ENCODE results near the gene FAIM2. TPM values are rescaled to one million over a fixed set of nuclear protein-coding genes. Genes with fewer than 3 reads are reported as not detected.

FAIM2 gene
- total and polyA plus RNA-seq, 2 experiments from 2014 or later, result 5.0 to 14.0 TPM

DNA sequence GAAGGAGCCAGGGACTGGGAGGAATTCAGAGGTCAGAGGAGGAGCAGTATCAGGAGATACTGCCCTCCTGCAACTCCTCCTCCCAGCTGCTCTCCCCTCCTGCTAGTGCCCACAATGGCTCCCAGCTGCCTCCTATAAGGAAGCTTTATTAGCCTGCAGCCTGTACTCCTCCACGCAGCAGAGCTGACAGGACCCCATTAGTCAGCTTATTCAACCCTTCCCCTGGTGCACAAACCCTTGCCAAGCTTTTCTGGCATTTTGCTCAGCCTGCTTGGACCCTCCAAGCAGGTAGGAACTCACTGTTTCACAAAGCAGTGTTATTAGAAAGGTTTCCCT is 39.9 kb upstream of the FAIM2 start:
- H3K4me2 ChIP-seq, result no peak overlapping the region
- H3K9me3 ChIP-seq (ENCODE audit: low read depth), result no peaks in the 10 kb centered on the region
- H3K4me1 ChIP-seq (ENCODE audit: insufficient read depth), result no peaks in the 10 kb centered on the region
- no peak overlapping the region for H3K4me3 ChIP-seq
- whole genome bisulfite sequencing (ENCODE audit: low lambda C conversion rate, missing lambda C conversion rate), result 79% methylated on average over 1 of the region's 1 CpG
- no peaks in the 10 kb centered on the region for H3K36me3 ChIP-seq (replicated peaks; ENCODE audit: insufficient read depth, low read depth)
- H3K27ac ChIP-seq, result no peak overlapping the region
- H3K79me2 ChIP-seq, result no peaks in the 10 kb centered on the region
- no peaks in the 10 kb centered on the region for H4K20me1 ChIP-seq (ENCODE audit: insufficient read depth, poor library complexity, severe bottlenecking)
- no peak overlapping the region for H2AFZ ChIP-seq
- TF ChIP-seq EZH2 (IDR thresholded peaks at IDR 0.05; ENCODE audit: borderline replicate concordance) (no peak), CTCF (IDR thresholded peaks at IDR 0.05; ENCODE audit: poor library complexity) (no peak), EZH2phosphoT487 (IDR thresholded peaks at IDR 0.05; ENCODE audit: low read depth, severe bottlenecking, unreplicated experiment) (no peak)
- H3K9me2 ChIP-seq (replicated peaks; ENCODE audit: insufficient read depth), result no peaks in the 10 kb centered on the region
- DNase-seq (ENCODE audit: low spot score), result no peak
- no peaks in the 10 kb centered on the region for H3K27me3 ChIP-seq

GRCh38 chr12:49942921-49943624 is 39.4 kb upstream of the FAIM2 start:
- Histone ChIP-seq H3K27me3 (no peaks in the 10 kb centered on the region), H3K4me3 (no peak overlapping the region), H4K20me1 (ENCODE audit: insufficient read depth, poor library complexity, severe bottlenecking) (no peaks in the 10 kb centered on the region), H3K27ac (no peak overlapping the region), H3K9me3 (ENCODE audit: low read depth) (no peaks in the 10 kb centered on the region), H3K9me2 (replicated peaks; ENCODE audit: insufficient read depth) (no peaks in the 10 kb centered on the region), H3K36me3 (replicated peaks; ENCODE audit: insufficient read depth, low read depth) (no peaks in the 10 kb centered on the region), H3K79me2 (no peaks in the 10 kb centered on the region), H3K4me2 (no peak overlapping the region), H3K4me1 (ENCODE audit: insufficient read depth) (no peaks in the 10 kb centered on the region), H2AFZ (no peak overlapping the region)
- TF ChIP-seq EZH2phosphoT487 (IDR thresholded peaks at IDR 0.05; ENCODE audit: low read depth, severe bottlenecking, unreplicated experiment) (no peak), EZH2 (IDR thresholded peaks at IDR 0.05; ENCODE audit: borderline replicate concordance) (no peak), CTCF (IDR thresholded peaks at IDR 0.05; ENCODE audit: poor library complexity) (no peak)
- no peak for DNase-seq (ENCODE audit: low spot score)
- 78% methylated on average over 13 of the region's 14 CpGs for WGBS (ENCODE audit: low lambda C conversion rate, missing lambda C conversion rate)

DNA sequence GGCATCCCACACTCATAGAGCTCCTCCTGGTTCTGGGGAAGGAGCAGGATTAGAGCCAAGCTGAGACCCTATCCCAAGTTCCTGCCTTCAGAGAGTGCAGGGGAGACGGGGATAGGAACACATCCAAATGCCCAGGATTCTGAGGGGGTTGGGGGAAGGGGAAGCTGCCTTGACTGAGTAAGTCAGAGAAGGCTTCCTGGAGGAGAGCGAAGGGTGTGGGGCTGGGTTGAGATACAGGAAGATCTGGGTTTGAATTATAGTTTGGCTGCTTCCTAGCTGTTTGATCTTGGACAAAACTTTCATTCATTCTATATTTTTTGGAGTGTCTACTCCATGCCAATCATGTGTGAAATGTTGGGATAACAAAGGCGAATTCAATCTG is 38.8 kb upstream of the FAIM2 start:
- no peak for DNase-seq (ENCODE audit: low spot score)
- H2AFZ ChIP-seq, result no peak overlapping the region
- no peak for TF ChIP-seq EZH2phosphoT487 (IDR thresholded peaks at IDR 0.05; ENCODE audit: low read depth, severe bottlenecking, unreplicated experiment)
- TF ChIP-seq CTCF (IDR thresholded peaks at IDR 0.05; ENCODE audit: poor library complexity), result no peak
- TF ChIP-seq EZH2 (IDR thresholded peaks at IDR 0.05; ENCODE audit: borderline replicate concordance), result no peak
- no peaks in the 10 kb centered on the region for H3K79me2 ChIP-seq
- no peak overlapping the region for H3K4me3 ChIP-seq
- H3K27ac ChIP-seq, result no peak overlapping the region
- no peak overlapping the region for H3K4me2 ChIP-seq
- H4K20me1 ChIP-seq (ENCODE audit: insufficient read depth, poor library complexity, severe bottlenecking), result no peaks in the 10 kb centered on the region
- H3K4me1 ChIP-seq (ENCODE audit: insufficient read depth), result no peaks in the 10 kb centered on the region
- H3K9me2 ChIP-seq (replicated peaks; ENCODE audit: insufficient read depth), result no peaks in the 10 kb centered on the region
- H3K36me3 ChIP-seq (replicated peaks; ENCODE audit: insufficient read depth, low read depth), result no peaks in the 10 kb centered on the region
- no peaks in the 10 kb centered on the region for H3K9me3 ChIP-seq (ENCODE audit: low read depth)
- H3K27me3 ChIP-seq, result no peaks in the 10 kb centered on the region
- WGBS (ENCODE audit: low lambda C conversion rate, missing lambda C conversion rate), result 95% methylated on average over 3 of the region's 3 CpGs

All from hepatocyte (in vitro differentiated cells).